Measurements from ENCODE around the gene GAB1.

GRCh38 chr4:143341186-143341755, 4.6 kb downstream of the GAB1 start:
- TF ChIP-seq, protein P1, sequence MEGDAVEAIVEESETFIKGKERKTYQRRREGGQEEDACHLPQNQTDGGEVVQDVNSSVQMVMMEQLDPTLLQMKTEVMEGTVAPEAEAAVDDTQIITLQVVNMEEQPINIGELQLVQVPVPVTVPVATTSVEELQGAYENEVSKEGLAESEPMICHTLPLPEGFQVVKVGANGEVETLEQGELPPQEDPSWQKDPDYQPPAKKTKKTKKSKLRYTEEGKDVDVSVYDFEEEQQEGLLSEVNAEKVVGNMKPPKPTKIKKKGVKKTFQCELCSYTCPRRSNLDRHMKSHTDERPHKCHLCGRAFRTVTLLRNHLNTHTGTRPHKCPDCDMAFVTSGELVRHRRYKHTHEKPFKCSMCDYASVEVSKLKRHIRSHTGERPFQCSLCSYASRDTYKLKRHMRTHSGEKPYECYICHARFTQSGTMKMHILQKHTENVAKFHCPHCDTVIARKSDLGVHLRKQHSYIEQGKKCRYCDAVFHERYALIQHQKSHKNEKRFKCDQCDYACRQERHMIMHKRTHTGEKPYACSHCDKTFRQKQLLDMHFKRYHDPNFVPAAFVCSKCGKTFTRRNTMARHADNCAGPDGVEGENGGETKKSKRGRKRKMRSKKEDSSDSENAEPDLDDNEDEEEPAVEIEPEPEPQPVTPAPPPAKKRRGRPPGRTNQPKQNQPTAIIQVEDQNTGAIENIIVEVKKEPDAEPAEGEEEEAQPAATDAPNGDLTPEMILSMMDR (IDR thresholded peaks at IDR 0.05; ENCODE audit: insufficient read depth, low read length, poor library complexity, severe bottlenecking): no peak
- TF ChIP-seq EZH2phosphoT487 (conservative IDR thresholded peaks at IDR 0.05; ENCODE audit: low read length): no peak

Data from SU-DHL-6 (cell line).